SK-N-MC (cell line): ENCODE data around the gene PFKP.

Experiments
- EZH2 ChIP-seq: fragments of 200-600 bp; sonication (generic); IDR thresholded peaks from one replicate; pipeline ENCODE4 v1.6.1; 2017; ENCODE audit warnings: antibody characterized with exemption
- FOXP2 ChIP-seq: optimal IDR thresholded peaks from 2 replicates; pipeline ENCODE3; 2011; ENCODE audit warnings: mild to moderate bottlenecking, moderate library complexity; ENCODE audit not compliant: insufficient read depth; ENCODE audit errors: extremely low read length, control extremely low read depth
- POLR2AphosphoS5 ChIP-seq: IDR thresholded peaks from 2 replicates; pipeline ENCODE4 v1.6.1; 2012; ENCODE audit warnings: mild to moderate bottlenecking, low read depth, low read length, borderline replicate concordance

DNA sequence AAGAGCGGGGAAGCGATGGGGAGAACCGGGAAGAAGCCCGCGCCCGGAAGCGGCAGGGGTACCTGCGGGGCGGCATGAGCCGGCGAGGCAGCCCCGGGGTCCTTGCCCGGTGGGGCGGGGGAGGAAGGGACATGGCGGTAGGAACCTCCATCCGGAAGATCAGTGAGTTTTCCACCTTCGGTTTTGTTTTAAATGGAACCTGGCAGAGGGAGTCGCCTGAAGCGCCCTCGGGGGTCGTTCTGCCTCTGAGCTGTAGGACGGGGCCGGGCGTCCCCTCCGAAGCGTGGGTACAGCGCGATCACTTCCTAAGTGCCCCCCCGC is 471 bp downstream of the PFKP start:
- no peak for TF ChIP-seq POLR2AphosphoS5
- no peak for TF ChIP-seq EZH2
- no peak for TF ChIP-seq FOXP2
